HepG2 (cell line): ENCODE data around the gene MAD2L2. TPM values are rescaled to one million over a fixed set of nuclear protein-coding genes. Genes with fewer than 3 reads are reported as not detected.

Experiments
- CC2D1A ChIP-seq: sonication (generic); formaldehyde crosslinking; IDR thresholded peaks from 2 replicates; pipeline ENCODE4 v1.8.1; 2023; ENCODE audit warnings: mild to moderate bottlenecking, missing genetic modification reagents
- CHD4 ChIP-seq: fragments of 200-600 bp; sonication (generic); IDR thresholded peaks from 2 replicates; pipeline ENCODE4 v1.7.0; 2017; ENCODE audit warnings: mild to moderate bottlenecking, low read length, borderline replicate concordance
- DPF2 ChIP-seq: sonication (generic); formaldehyde crosslinking; IDR thresholded peaks from 2 replicates; pipeline ENCODE4 v1.4.0; 2020; ENCODE audit warnings: mild to moderate bottlenecking, low read depth, missing genetic modification reagents, borderline replicate concordance
- EED ChIP-seq: sonication (generic); formaldehyde crosslinking; IDR thresholded peaks from 2 replicates; pipeline ENCODE4 v1.5.0; 2020; ENCODE audit warnings: mild to moderate bottlenecking, missing genetic modification reagents
- HIC2 ChIP-seq: sonication (generic); formaldehyde crosslinking; IDR thresholded peaks from 2 replicates; pipeline ENCODE4 v1.9.0; 2022; ENCODE audit warnings: low read depth, missing genetic modification reagents
- HNRNPL ChIP-seq: fragments of 200-400 bp; formaldehyde crosslinking; IDR thresholded peaks from 2 replicates; pipeline ENCODE4 v1.6.1; 2017; ENCODE audit warnings: mild to moderate bottlenecking, low read depth, low read length
- KDM4B ChIP-seq: sonication (generic); formaldehyde crosslinking; IDR thresholded peaks from 2 replicates; pipeline ENCODE4 v1.4.0; 2020; ENCODE audit warnings: missing genetic modification reagents
- KMT2B ChIP-seq: IDR thresholded peaks from 2 replicates; pipeline ENCODE4 v1.6.1; 2016; ENCODE audit warnings: missing genetic modification reagents, missing compliant biosample characterization
- MTERF4 ChIP-seq: sonication (generic); formaldehyde crosslinking; IDR thresholded peaks from 2 replicates; pipeline ENCODE4 v1.8.0; 2023; ENCODE audit warnings: mild to moderate bottlenecking, missing genetic modification reagents
- NFKB2 ChIP-seq: sonication (generic); formaldehyde crosslinking; IDR thresholded peaks from 2 replicates; pipeline ENCODE4 v1.4.0; 2020; ENCODE audit warnings: missing genetic modification reagents, borderline replicate concordance
- NKX3-1 ChIP-seq: sonication (generic); formaldehyde crosslinking; IDR thresholded peaks from 2 replicates; pipeline ENCODE4 v1.5.0; 2020; ENCODE audit warnings: missing genetic modification reagents
- NONO ChIP-seq, 2 experiments: fragments of 450-650 bp in 1 of 2; sonication (generic) in 1 of 2; formaldehyde crosslinking in 1 of 2; IDR thresholded peaks in 1 of 2; conservative IDR thresholded peaks in 1 of 2; 2 replicates each; pipeline versions ENCODE4 v1.6.1 to v1.8.0; 2017 to 2022; ENCODE audit warnings: mild to moderate bottlenecking in 1 of 2, missing genetic modification reagents in 1 of 2, moderate library complexity in 1 of 2
- PCBP1 ChIP-seq: fragments of 200-400 bp; formaldehyde crosslinking; IDR thresholded peaks from 2 replicates; pipeline ENCODE4 v1.6.1; 2017; ENCODE audit warnings: mild to moderate bottlenecking, low read depth, low read length, borderline replicate concordance
- RFXAP ChIP-seq: sonication (generic); formaldehyde crosslinking; IDR thresholded peaks from 2 replicates; pipeline ENCODE4 v1.4.0; 2020; ENCODE audit warnings: missing genetic modification reagents, borderline replicate concordance
- SIN3A ChIP-seq: IDR thresholded peaks from 2 replicates; pipeline ENCODE4 v1.6.1; 2011; ENCODE audit warnings: low read depth, mild to moderate bottlenecking, control low read depth, low read length, borderline replicate concordance
- SRY ChIP-seq: sonication (generic); formaldehyde crosslinking; IDR thresholded peaks from 2 replicates; pipeline ENCODE4 v1.8.0; 2022; ENCODE audit warnings: mild to moderate bottlenecking, missing genetic modification reagents
- SYNCRIP ChIP-seq: fragments of 200-400 bp; formaldehyde crosslinking; IDR thresholded peaks from 2 replicates; pipeline ENCODE4 v1.6.1; 2018; ENCODE audit warnings: mild to moderate bottlenecking, low read depth, low read length; ENCODE audit not compliant: insufficient read depth
- TBX3 ChIP-seq: fragments of 450-650 bp; IDR thresholded peaks from 2 replicates; pipeline ENCODE4 v1.6.1; 2017; ENCODE audit warnings: antibody characterized with exemption, mild to moderate bottlenecking, inconsistent platforms, borderline replicate concordance
- ZBTB7B ChIP-seq: sonication (generic); formaldehyde crosslinking; IDR thresholded peaks from 2 replicates; pipeline ENCODE4 v1.4.0; 2020; ENCODE audit warnings: missing genetic modification reagents
- ZFY ChIP-seq: sonication (generic); formaldehyde crosslinking; IDR thresholded peaks from 2 replicates; pipeline ENCODE4 v1.4.0; 2020; ENCODE audit warnings: missing genetic modification reagents
- ZNF232 ChIP-seq: sonication (generic); formaldehyde crosslinking; IDR thresholded peaks from 2 replicates; pipeline ENCODE4 v1.4.0; 2020; ENCODE audit warnings: missing genetic modification reagents, borderline replicate concordance
- ZNF335 ChIP-seq: sonication (generic); formaldehyde crosslinking; IDR thresholded peaks from 2 replicates; pipeline ENCODE4 v1.4.0; 2020; ENCODE audit warnings: missing genetic modification reagents
- ZNF367 ChIP-seq: sonication (generic); formaldehyde crosslinking; IDR thresholded peaks from 2 replicates; pipeline ENCODE4 v1.4.0; 2020; ENCODE audit warnings: missing genetic modification reagents, borderline replicate concordance
- ZNF446 ChIP-seq: sonication (generic); formaldehyde crosslinking; IDR thresholded peaks from 2 replicates; pipeline ENCODE4 v1.5.0; 2020; ENCODE audit warnings: mild to moderate bottlenecking, missing genetic modification reagents
- ZNF572 ChIP-seq: sonication (generic); formaldehyde crosslinking; IDR thresholded peaks from 2 replicates; pipeline ENCODE4 v1.5.1; 2020; ENCODE audit warnings: mild to moderate bottlenecking, missing genetic modification reagents
- ZNF709 ChIP-seq: sonication (generic); formaldehyde crosslinking; IDR thresholded peaks from 2 replicates; pipeline ENCODE4 v1.5.0; 2020; ENCODE audit warnings: mild to moderate bottlenecking, missing genetic modification reagents
- ZNF746 ChIP-seq: sonication (generic); formaldehyde crosslinking; IDR thresholded peaks from 2 replicates; pipeline ENCODE4 v1.8.0; 2022; ENCODE audit warnings: mild to moderate bottlenecking, missing genetic modification reagents
- ZNF772 ChIP-seq: sonication (generic); formaldehyde crosslinking; IDR thresholded peaks from 2 replicates; pipeline ENCODE4 v1.5.0; 2020; ENCODE audit warnings: mild to moderate bottlenecking, missing genetic modification reagents
- ZSCAN12 ChIP-seq: sonication (generic); formaldehyde crosslinking; IDR thresholded peaks from 2 replicates; pipeline ENCODE4 v1.9.0; 2021; ENCODE audit warnings: mild to moderate bottlenecking, missing genetic modification reagents
- polyA plus RNA-seq, 8 experiments: library from polyadenylated mRNA; depleted of rRNA in 3 of 8; stranded (reverse) in 7 of 8; unstranded in 1 of 8; fragments of >200 nt; fragmentation: Illumina TruSeq in 4 of 8; extraction: Trizol in 4 of 8; gene quantifications; 2 replicates each; pipeline versions ENCODE4 v1.2.1 to v1.2.3, GENCODE V29; 2011 to 2016; ENCODE audit warnings: low read depth in 4 of 8, missing spikeins in 1 of 8, mixed read lengths in 1 of 8; ENCODE audit not compliant: insufficient read depth in 1 of 8
- total RNA-seq, 5 experiments: library from RNA; depleted of rRNA; stranded (reverse); fragments of >200 nt; fragmentation: Illumina TruSeq; extraction: Trizol; gene quantifications; 2 replicates each; pipeline ENCODE4 v1.2.3, GENCODE V29; 2016; ENCODE audit warnings: low read depth in 1 of 5

The MAD2L2 gene
- total and polyA plus RNA-seq, 2 of the 13 experiments (the other 11 are each of a cell fraction or from before 2014, with no cell fraction given) = 51.8 to 53.8 TPM

- TF ChIP-seq RFXAP (CRISPR knock-in tag) = 0 out of 2 replicates have a peak, but pooled peaks have one; percentile 28
- 0 out of 2 replicates have a peak, but pooled peaks have one; percentile 9 for TF ChIP-seq ZNF367 (CRISPR knock-in tag)
- no peak for TF ChIP-seq CC2D1A (CRISPR knock-in tag)
- no peak for TF ChIP-seq NONO (IDR thresholded peaks at IDR 0.05)
- TF ChIP-seq NONO (CRISPR knock-in tag; conservative IDR thresholded peaks at IDR 0.05) = no peak
- no peak for TF ChIP-seq ZNF335 (CRISPR knock-in tag)
- TF ChIP-seq KDM4B (CRISPR knock-in tag) = no peak
- TF ChIP-seq PCBP1 = peak; percentile 38; the same call in 1 of the 2 replicates
- no peak for TF ChIP-seq DPF2
- no peak for TF ChIP-seq TBX3
- TF ChIP-seq EED (CRISPR knock-in tag) = 0 out of 2 replicates have a peak, but pooled peaks have one; percentile 60
- peak; percentile 20; the same call in 1 of the 2 replicates for TF ChIP-seq NFKB2 (CRISPR knock-in tag)
- TF ChIP-seq ZFY = no peak
- TF ChIP-seq CHD4 = no peak
- peak; percentile 27; the same call in 1 of the 2 replicates for TF ChIP-seq MTERF4 (CRISPR knock-in tag)
- TF ChIP-seq ZNF572 (CRISPR knock-in tag) = no peak; the same call in 1 of the 2 replicates
- TF ChIP-seq ZBTB7B (CRISPR knock-in tag) = 0 out of 2 replicates have a peak, but pooled peaks have one; percentile 54
- TF ChIP-seq NKX3-1 (CRISPR knock-in tag) = no peak
- no peak for TF ChIP-seq SIN3A
- no peak for TF ChIP-seq ZNF746
- TF ChIP-seq SRY (CRISPR knock-in tag) = peak; percentile 20; the same call in 1 of the 2 replicates
- TF ChIP-seq ZNF709 (CRISPR knock-in tag) = 0 out of 2 replicates have a peak, but pooled peaks have one; percentile 52
- peak; percentile 51; the same call in 1 of the 2 replicates for TF ChIP-seq HIC2 (CRISPR knock-in tag)
- 0 out of 2 replicates have a peak, but pooled peaks have one; percentile 18 for TF ChIP-seq ZNF232 (CRISPR knock-in tag)
- TF ChIP-seq HNRNPL = peak; percentile 65
- TF ChIP-seq ZNF772 (CRISPR knock-in tag) = 0 out of 2 replicates have a peak, but pooled peaks have one; percentile 17
- TF ChIP-seq ZNF446 (CRISPR knock-in tag) = peak; percentile 73
- TF ChIP-seq ZSCAN12 = 0 out of 2 replicates have a peak, but pooled peaks have one; percentile 8
- no peak for TF ChIP-seq SYNCRIP
- TF ChIP-seq KMT2B (CRISPR knock-in tag) = no peak
These were observed 27.1 kb downstream of the MAD2L2 start (continued) for GRCh38 chr1:11653861-11654136.
